Body of pancreas (tissue), 4 donors: ENCODE results near the gene GPR148.

ENCODE experiments used
- CTCF ChIP-seq, 7 experiments: fragments of 450-650 bp in 4 of 7; fragments of 200-600 bp in 3 of 7; sonication (generic) in 3 of 7; IDR thresholded peaks; one replicate each; pipeline ENCODE4 v1.5.1; 2016 to 2019; ENCODE audit warnings: antibody characterized with exemption in 7 of 7
- POLR2A ChIP-seq, 3 donors: fragments of 450-650 bp; IDR thresholded peaks; one replicate each; pipeline ENCODE4 v1.6.1; 2016; ENCODE audit warnings: antibody characterized with exemption in 3 of 3, mild to moderate bottlenecking in 2 of 3

DNA sequence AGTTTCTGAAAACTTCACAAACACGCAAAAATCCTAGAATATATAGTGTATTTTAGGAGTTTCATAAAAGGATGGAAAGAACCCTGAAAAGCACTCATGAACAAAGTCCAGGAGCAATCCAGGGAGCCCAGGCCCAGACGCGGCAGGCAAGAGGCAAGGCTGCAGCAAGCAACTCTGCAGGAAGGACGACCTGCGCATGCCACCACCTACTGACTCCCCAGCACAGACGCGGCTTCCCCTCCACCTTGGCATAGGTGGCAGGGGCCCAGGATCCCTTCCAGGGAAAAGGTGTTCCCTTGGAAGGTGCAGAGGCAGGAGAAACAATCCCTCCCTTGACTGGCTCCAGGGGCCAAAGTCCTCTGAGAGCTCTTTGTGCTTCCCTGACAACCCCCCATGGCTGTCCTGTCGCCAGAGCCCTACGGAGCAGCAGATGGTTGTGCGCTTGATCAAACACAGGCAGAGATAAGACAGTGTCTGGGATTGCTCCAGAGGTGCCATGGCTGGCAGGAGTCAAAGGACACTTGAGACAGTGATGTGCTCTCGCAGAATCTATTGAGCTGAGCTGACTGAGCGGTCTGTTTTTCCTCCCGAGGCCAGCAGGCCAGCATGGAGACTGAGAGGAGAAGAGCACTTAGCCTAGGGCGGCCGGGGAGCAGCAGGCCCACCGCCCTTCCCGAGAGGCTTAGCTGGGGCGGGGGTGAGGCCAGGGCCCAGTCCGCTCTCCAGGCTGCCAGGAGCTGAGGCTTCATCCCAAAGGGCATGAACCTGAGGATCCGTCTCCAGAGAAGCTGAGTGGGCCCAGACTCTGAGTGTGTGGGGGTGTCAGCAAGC, 15.6 kb downstream of the GPR148 start:
- TF ChIP-seq CTCF (IDR thresholded peaks at IDR 0.05) = no peak
- no peak for TF ChIP-seq POLR2A (IDR thresholded peaks at IDR 0.05)
